NCI-H524 (cell line): ENCODE measurements around the gene GPR63.

ENCODE experiments used
- DNase-seq, 2 experiments: peaks; one replicate each; lab custom pipeline; 2025; lab: John Stamatoyannopoulos, UW

GPR63 gene

DNA sequence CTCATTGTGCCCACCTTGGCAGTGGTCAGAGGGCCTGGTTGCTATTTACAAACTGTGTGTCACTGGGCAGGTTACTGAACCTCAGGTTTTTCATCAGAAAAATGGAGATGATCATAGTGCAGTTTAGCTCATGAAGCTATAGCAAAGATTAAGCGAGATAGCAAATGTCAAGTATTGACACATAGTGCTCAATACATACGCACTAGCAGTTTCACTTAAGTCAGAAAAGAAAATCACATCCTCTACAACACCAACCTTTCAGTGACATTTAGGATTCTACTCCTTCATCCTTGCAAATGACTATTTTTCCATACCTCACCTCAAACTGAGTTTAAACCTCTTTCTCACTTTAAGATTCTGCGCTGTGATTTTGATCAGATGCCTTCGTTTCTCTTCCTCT, 16.2 kb downstream of the GPR63 start:
- no peak for DNase-seq

- DNase-seq, result peak in 1 of 2 experiments; percentile 41
Observed at GRCh38 chr6:96816301-96816817, 20.9 kb downstream of the GPR63 start.

- no peak for DNase-seq
Observed at GRCh38 chr6:96814625-96815024, 22.7 kb downstream of the GPR63 start.

GRCh38 chr6:96812077-96812703, 25.1 kb downstream of the GPR63 start:
- no peak for DNase-seq

- no peak for DNase-seq
Observed at GRCh38 chr6:96811670-96812069, 25.6 kb downstream of the GPR63 start.

GRCh38 chr6:96811136-96811535, 26.1 kb downstream of the GPR63 start:
- no peak for DNase-seq

- no peak for DNase-seq
Observed at GRCh38 chr6:96809119-96809518, 28.2 kb downstream of the GPR63 start.

- DNase-seq, result no peak
Observed at GRCh38 chr6:96803106-96803481, 34.2 kb downstream of the GPR63 start.

DNA sequence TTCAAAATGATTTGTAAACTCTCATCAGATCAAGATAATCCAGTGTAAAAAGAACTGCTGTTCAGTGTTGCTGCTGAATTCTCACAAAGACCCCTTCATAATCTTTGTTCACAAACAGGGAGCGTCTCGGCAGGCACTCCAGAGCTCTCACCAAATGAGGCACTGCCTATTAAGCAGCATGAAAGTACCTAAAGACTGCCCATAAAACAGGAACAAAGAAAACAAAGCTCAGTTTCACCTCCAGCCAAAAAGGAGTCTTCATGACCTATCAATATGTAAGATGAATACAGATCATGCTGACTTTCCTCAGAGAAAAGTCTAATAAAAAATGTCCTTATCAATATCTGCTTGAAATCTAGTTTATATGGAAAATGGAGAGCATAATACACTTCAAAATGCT, 41.8 kb downstream of the GPR63 start:
- DNase-seq, result no peak

DNA sequence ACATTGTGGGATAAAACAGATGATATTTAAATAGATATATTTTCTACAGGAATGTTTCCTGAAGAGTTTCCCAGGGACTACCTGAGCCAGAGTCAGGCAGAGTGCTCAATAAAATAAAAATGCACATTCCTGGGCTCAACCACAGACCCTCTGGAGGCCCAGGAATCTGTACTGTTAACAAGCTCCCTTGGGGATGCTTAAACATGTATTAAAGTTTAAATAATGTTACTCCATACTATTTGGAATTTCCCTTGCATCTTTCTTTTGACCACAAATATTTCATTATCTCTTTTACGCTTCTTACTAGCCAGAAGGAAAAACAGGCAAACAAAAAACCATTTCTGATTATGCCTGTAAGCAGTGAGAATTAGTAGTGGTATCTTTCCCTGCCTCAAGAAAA, 42.3 kb downstream of the GPR63 start:
- DNase-seq, result no peak

DNA sequence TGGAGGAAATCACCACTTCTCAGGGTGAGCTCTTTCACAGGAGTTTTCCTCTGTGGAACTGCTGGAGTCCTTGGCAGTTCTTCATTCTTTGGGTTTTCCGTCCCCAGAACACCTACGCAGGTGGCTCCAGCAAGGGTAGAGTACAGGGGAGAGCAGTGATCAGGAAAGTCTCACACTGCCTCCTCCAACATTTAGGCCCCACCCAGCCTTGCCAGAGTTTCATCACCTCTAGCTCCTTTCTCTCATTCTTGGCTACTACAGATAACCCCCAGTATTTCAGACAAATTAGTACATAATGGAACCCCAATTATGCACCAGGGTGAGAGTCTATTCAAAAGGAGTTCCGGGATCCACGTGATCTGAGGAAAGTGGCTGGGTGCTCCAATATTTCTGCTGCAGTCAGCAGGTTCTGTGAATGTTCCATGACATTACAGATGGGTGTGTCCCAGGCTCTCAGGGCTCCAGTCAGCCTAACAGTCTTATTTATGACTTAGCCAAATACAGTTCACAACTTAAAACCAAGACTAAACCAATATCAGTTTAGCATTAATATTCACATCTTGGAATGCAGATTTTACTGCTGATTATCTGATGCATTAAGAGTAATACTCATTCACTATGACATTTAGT, 44.6 kb downstream of the GPR63 start:
- no peak for DNase-seq

DNA sequence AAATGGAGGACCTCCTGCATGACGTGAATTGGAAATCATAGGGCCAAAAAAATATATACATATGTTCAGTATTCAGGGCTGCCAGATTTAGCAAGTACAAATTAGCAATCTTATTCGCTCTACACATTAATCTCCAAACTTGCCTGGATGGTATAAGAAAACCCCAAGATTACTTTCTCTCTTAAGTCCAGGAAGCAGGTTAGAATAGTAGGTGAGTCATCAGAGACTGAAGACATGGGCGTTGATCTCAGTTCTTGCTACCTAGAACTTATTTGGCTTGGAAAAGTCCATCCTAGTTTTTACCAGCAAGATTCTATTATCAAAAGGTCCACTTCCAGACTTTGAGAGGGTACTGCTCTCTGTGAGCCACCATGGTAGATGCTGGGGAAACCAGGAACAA, 47.4 kb downstream of the GPR63 start:
- no peak for DNase-seq

DNA sequence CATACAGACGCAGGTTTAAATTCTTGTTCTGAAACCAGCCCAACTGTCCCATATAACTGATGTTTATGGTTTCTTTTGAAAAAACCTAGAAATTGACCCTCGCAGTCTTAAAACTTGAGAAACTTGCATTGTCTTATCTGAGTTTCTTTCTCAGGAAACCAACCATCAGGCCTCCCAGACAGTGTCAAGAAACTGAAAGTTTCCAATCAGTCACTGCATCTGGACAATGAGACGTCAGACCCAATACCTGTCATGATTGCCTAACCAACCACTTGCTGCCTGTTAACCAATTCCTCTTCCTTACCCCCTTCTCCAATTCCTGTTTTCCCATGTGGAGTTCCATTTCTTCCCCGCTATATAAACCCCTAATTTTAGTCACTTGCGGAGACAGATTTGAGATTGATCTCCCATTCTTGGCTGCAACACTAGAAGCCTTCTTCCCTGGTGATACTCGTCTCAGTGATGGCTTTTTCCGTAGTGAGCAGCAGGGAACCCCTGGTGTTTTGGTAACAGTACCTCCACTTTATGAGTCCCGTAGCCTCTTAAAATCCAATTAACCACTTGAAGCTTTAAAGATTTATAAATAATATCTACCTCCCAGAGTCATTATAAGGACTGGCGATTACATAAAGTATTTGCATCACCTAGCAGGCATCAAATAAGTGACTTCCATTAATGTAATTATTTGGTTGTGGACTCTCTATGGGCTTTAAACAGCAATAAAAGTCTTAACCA, 49.3 kb downstream of the GPR63 start:
- DNase-seq, result peak; percentile 76 to 92

- no peak for DNase-seq
Observed at GRCh38 chr6:96786336-96786735, 50.9 kb downstream of the GPR63 start.

- DNase-seq, result no peak
Observed at GRCh38 chr6:96784650-96785049, 52.6 kb downstream of the GPR63 start.

DNA sequence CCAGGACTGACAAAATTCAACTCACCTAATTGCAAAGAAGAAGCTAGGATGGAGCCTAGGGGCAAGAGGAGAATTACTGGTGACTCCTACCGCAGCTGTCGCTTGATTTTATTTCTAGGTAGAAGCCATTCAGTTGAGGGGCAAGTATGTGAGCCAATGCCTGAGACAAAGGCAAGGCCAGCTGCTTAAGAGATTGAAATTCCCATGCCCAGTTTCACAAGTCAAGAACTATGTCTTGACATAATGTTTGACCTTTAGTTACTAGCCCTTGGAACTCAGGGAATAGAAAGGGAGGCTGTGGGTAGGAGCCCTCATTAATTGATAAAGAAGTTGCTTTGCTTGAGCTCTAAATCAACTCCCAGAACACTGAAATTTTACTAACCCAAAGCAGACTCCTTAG, 54.0 kb downstream of the GPR63 start:
- DNase-seq, result no peak

DNA sequence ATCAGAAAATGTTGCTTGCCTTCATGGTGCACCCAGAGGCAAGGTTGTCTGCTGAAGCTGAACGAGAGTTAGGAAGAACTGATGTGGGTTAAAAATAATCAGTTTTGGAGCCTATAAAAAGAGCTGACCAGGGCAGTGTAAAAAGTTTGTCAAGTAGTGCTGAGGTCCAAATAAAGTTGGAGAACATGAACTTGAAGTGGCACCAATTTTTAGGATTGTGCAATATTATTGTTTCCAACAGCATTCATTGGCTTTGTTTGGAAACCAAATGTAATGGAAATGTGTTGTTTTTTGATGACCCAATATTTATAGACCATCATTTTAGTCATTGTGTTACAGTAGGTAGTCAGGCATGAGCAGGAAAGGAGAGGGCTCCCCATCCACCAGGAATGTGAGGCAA, 55.7 kb downstream of the GPR63 start:
- no peak for DNase-seq

- no peak for DNase-seq
Observed at GRCh38 chr6:96777113-96777512, 60.2 kb downstream of the GPR63 start.

DNA sequence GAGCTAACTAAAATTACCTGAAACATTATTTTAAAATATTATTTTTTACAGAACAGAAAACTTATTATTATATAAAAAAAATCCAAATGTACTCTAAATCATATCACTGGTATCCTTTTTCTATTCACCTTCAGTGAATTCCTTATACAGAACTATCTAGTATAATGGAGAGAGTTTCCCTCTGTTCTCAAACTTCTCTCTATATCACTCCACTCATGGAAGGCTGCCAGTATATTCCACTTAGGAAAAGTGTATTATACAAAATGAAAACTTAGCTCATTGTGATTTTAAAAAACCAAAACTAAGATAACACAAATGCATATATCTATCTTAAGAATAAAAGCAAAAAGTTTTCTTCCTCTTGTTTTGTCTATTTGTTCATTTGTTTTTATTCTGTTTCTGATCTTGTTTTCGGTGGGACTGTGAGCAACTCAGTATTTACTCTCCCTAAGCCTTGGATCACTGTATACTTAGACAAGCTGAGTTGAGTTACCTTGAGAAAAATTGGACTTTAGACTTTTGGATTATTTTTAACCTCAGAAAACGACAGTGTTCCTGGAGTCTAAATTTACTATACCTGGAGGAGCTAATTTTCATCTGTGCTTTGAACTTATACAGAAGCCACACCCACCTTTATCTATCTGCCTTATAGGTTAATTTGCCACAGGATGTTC, 61.4 kb downstream of the GPR63 start:
- DNase-seq, result no peak

GRCh38 chr6:96766769-96767168, 70.5 kb downstream of the GPR63 start:
- DNase-seq, result no peak

DNA sequence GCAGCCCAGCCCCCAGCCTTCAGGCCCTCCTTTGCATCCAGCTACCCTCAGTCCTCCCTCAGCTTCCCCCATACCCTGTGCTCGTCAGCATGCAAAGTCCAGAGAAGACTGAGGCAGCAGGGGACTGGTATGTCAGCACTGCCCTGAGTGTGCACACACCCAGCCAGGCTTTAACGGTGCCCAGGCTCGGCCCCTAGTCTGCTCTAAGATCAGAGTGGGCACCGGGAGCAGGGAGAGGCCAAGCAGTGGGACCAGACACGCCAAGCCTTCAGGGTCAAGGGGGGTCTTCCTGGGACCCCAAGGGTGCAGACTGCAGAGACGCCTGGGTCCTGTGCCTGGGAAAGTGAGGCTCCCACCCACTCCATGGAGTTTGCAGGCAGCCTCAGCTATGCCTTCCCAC, 74.7 kb downstream of the GPR63 start:
- no peak for DNase-seq

DNA sequence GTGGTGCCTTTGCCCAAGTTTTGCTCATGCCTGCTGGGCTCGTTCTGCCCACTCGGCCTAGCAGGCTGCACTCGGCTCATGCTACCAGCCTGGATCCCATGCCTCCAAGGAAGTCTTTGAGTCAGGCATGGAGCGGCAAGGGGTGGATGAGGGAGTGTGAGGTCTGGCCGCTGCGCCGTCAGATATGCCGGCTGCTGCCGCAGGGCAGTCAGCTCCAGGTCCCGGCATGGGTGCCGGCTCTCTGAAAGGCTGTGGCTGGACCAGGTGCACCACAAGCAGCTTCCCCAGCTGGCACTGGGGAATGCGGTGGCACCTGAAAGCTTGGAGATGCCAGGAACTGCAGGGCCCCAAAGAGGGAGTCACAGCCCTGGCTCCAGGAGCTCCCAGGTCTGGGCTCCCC, 75.5 kb downstream of the GPR63 start:
- no peak for DNase-seq
